Measurements from ENCODE around the gene ZNF653.

The ZNF653 gene

DNA sequence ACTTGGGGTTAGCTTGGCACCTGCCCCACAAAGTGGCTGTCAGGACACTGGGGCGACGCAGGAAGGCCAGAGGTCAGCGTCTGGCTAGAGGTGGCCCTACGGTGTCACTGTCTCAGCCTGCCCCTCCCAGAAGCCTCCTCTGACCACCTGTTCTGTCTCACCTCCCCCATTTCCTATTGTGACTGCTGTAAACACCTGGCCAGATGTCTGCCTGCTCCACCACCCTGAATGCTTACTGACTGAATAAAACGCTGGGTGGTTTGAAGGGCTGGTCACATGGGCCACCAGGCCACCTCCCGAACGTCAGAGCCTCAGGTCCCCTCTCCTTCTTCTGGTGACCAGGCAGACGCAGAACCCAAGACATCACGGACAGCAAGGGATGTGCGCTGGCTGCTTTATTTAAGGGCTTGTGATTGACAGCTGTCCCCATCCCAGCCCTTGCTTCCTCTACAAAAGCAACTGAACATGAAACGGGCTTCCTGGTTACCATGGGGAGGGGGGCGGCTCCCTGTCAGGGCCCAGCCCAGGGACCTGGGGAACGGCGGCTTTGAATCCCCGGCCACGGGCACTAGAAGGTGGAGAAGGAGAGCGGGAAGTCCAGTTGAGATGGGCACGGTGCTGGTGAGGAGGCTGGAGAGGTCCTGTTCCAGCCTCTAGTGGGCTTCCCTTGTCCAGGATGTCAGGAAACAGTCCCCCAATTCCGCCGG lies 47.2 kb upstream of the ZNF653 start:
- H4K20me1 ChIP-seq (ENCODE audit: insufficient read depth, low read length, poor library complexity, severe bottlenecking) = peaks cover 3% of the 10 kb centered on the region
- H3K36me3 ChIP-seq (ENCODE audit: insufficient read depth, low read length) = peaks cover 9% of the 10 kb centered on the region; the same call in 1 of the 2 replicates
- H3F3A ChIP-seq (ENCODE audit: low read depth) = no peaks in the 10 kb centered on the region
- no peak for TF ChIP-seq EZH2phosphoT487 (IDR thresholded peaks at IDR 0.05; ENCODE audit: borderline replicate concordance)
- TF ChIP-seq, protein P1, sequence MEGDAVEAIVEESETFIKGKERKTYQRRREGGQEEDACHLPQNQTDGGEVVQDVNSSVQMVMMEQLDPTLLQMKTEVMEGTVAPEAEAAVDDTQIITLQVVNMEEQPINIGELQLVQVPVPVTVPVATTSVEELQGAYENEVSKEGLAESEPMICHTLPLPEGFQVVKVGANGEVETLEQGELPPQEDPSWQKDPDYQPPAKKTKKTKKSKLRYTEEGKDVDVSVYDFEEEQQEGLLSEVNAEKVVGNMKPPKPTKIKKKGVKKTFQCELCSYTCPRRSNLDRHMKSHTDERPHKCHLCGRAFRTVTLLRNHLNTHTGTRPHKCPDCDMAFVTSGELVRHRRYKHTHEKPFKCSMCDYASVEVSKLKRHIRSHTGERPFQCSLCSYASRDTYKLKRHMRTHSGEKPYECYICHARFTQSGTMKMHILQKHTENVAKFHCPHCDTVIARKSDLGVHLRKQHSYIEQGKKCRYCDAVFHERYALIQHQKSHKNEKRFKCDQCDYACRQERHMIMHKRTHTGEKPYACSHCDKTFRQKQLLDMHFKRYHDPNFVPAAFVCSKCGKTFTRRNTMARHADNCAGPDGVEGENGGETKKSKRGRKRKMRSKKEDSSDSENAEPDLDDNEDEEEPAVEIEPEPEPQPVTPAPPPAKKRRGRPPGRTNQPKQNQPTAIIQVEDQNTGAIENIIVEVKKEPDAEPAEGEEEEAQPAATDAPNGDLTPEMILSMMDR (conservative IDR thresholded peaks at IDR 0.05; ENCODE audit: low read length) = no peak
- no peaks in the 10 kb centered on the region for H3K27me3 ChIP-seq (ENCODE audit: insufficient read depth, low read length, poor library complexity, severe bottlenecking)
- no peaks in the 10 kb centered on the region for H3K9me3 ChIP-seq (ENCODE audit: insufficient read depth, low read depth, low read length)
- peaks cover 25% of the 10 kb centered on the region for H3K79me2 ChIP-seq (ENCODE audit: insufficient read depth, low read length)
- H3K4me1 ChIP-seq (ENCODE audit: insufficient read depth, low read length, poor library complexity, severe bottlenecking) = peaks cover 2% of the 10 kb centered on the region
- H2AFZ ChIP-seq (ENCODE audit: low read length) = no peak overlapping the region
- no peaks in the 10 kb centered on the region for H3K9me2 ChIP-seq (replicated peaks; ENCODE audit: low read depth, low read length)
- no peak overlapping the region for H3K4me3 ChIP-seq (ENCODE audit: low read length, poor library complexity, severe bottlenecking)
- no peak overlapping the region for H3K4me2 ChIP-seq (ENCODE audit: low read depth, low read length, poor library complexity, severe bottlenecking)
- no peak overlapping the region for H3K9ac ChIP-seq (ENCODE audit: low read depth, low read length, poor library complexity, severe bottlenecking)

DNA sequence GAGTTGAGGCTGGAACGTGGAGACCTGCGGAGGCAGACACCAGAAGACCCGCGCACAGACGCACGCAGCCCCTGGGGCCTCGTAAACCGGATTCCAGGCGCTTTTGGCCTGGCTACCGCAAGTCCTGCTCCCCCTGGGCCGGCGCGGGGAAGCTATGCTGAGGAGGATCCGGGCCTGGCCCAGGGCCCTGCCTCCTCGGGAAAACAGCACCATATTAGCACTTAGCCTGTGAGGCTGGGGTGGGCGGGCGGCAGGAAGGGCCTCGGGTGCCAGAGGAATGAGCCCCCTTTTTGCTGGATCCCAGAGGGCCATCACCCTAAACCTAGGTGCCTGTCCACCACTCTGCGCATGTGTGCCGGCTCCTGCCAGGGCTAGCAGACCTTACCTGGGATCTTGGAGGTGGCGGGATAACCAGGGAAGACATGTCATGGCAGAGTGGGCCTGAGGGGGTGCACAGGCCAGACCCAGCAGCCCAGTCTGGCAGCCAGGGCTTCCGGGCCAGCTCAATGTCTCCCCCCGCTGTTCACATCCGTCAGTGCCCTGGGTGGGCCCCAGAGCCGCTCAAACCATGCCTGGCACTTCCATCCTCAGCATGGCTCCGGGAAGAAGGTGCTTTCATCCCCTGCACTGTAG lies 46.1 kb upstream of the ZNF653 start:
- Histone ChIP-seq H3K36me3 (ENCODE audit: insufficient read depth, low read length) (peaks cover 9% of the 10 kb centered on the region; the same call in 1 of the 2 replicates), H3K4me1 (ENCODE audit: insufficient read depth, low read length, poor library complexity, severe bottlenecking) (no peaks in the 10 kb centered on the region), H3K79me2 (ENCODE audit: insufficient read depth, low read length) (peaks cover 15% of the 10 kb centered on the region; the same call in 1 of the 2 replicates), H3K4me2 (ENCODE audit: low read depth, low read length, poor library complexity, severe bottlenecking) (no peak overlapping the region), H3K9ac (ENCODE audit: low read depth, low read length, poor library complexity, severe bottlenecking) (no peak overlapping the region), H3K9me3 (ENCODE audit: insufficient read depth, low read depth, low read length) (no peaks in the 10 kb centered on the region), H3K9me2 (replicated peaks; ENCODE audit: low read depth, low read length) (no peaks in the 10 kb centered on the region), H3K4me3 (ENCODE audit: low read length, poor library complexity, severe bottlenecking) (no peak overlapping the region), H3K27me3 (ENCODE audit: insufficient read depth, low read length, poor library complexity, severe bottlenecking) (no peaks in the 10 kb centered on the region), H2AFZ (ENCODE audit: low read length) (no peak overlapping the region), H3F3A (ENCODE audit: low read depth) (no peaks in the 10 kb centered on the region), H4K20me1 (ENCODE audit: insufficient read depth, low read length, poor library complexity, severe bottlenecking) (no peaks in the 10 kb centered on the region)
- TF ChIP-seq, protein P1 (conservative IDR thresholded peaks at IDR 0.05; ENCODE audit: low read length) = peak; percentile 60
- no peak for TF ChIP-seq EZH2phosphoT487 (IDR thresholded peaks at IDR 0.05; ENCODE audit: borderline replicate concordance)

GRCh38 chr19:11550265-11550664 lies 44.6 kb upstream of the ZNF653 start:
- Histone ChIP-seq H3K4me2 (ENCODE audit: low read depth, low read length, poor library complexity, severe bottlenecking) (no peak overlapping the region), H2AFZ (ENCODE audit: low read length) (no peak overlapping the region), H3K27me3 (ENCODE audit: insufficient read depth, low read length, poor library complexity, severe bottlenecking) (no peaks in the 10 kb centered on the region), H3K9me2 (replicated peaks; ENCODE audit: low read depth, low read length) (no peaks in the 10 kb centered on the region), H3K9me3 (ENCODE audit: insufficient read depth, low read depth, low read length) (no peaks in the 10 kb centered on the region), H3K79me2 (ENCODE audit: insufficient read depth, low read length) (peaks cover 1% of the 10 kb centered on the region; the same call in 1 of the 2 replicates), H3K4me3 (ENCODE audit: low read length, poor library complexity, severe bottlenecking) (no peak overlapping the region), H3F3A (ENCODE audit: low read depth) (no peaks in the 10 kb centered on the region), H3K9ac (ENCODE audit: low read depth, low read length, poor library complexity, severe bottlenecking) (no peak overlapping the region), H3K36me3 (ENCODE audit: insufficient read depth, low read length) (peaks cover 9% of the 10 kb centered on the region; the same call in 1 of the 2 replicates), H3K4me1 (ENCODE audit: insufficient read depth, low read length, poor library complexity, severe bottlenecking) (no peaks in the 10 kb centered on the region), H4K20me1 (ENCODE audit: insufficient read depth, low read length, poor library complexity, severe bottlenecking) (no peaks in the 10 kb centered on the region)
- TF ChIP-seq EZH2phosphoT487 (IDR thresholded peaks at IDR 0.05; ENCODE audit: borderline replicate concordance) = no peak
- TF ChIP-seq, protein P1 (conservative IDR thresholded peaks at IDR 0.05; ENCODE audit: low read length) = no peak

Measured in Loucy (cell line).